HFFc6 (cell line): ENCODE results near the gene CD2AP. TPM values are rescaled to one million over a fixed set of nuclear protein-coding genes. Genes with fewer than 3 reads are reported as not detected.

Experiments
- DNase-seq: peaks from one replicate; pipeline ENCODE4 v3.0.0-alpha.2; 2018
- H3K27ac Mint-ChIP-seq: 2 replicates; pipeline ENCODE4 v1.8.0; 2020; ENCODE audit warnings: mild to moderate bottlenecking, mixed read lengths
- H3K27me3 Mint-ChIP-seq: 2 replicates; pipeline ENCODE4 v1.8.0; 2021; ENCODE audit warnings: mild to moderate bottlenecking, moderate library complexity, mixed read lengths; ENCODE audit not compliant: insufficient read depth
- H3K36me3 Mint-ChIP-seq: 2 replicates; pipeline ENCODE4 v1.8.0; 2021; ENCODE audit warnings: low read depth, mixed read lengths
- H3K4me1 Mint-ChIP-seq: 2 replicates; pipeline ENCODE4 v1.8.0; 2020; ENCODE audit warnings: low read depth, mixed read lengths
- H3K4me3 Mint-ChIP-seq: 2 replicates; pipeline ENCODE4 v1.8.0; 2020; ENCODE audit warnings: mild to moderate bottlenecking, moderate library complexity, mixed read lengths
- H3K9me3 Mint-ChIP-seq: 2 replicates; pipeline ENCODE4 v1.8.0; 2020; ENCODE audit warnings: mild to moderate bottlenecking, mixed read lengths
- CTCF ChIP-seq: fragments of 200-600 bp; sonication (generic); IDR thresholded peaks from 2 replicates; pipeline ENCODE4 v1.5.0; 2021; ENCODE audit warnings: antibody characterized with exemption, mild to moderate bottlenecking
- total RNA-seq, 6 experiments: library from RNA; stranded (reverse); fragmentation: NEBNext Ultra II Directional; extraction: Animal tissue kit (Norgen Biotek cat#: 25700); gene quantifications; 2 replicates in 1 of 6; 3 replicates in 5 of 6; pipeline ENCODE4 v1.2.3, GENCODE V29; 2021

The CD2AP gene
- total RNA-seq, 6 experiments from 2014 or later = 18.1 to 23.0 (median 20.9) TPM

- H3K9me3 Mint-ChIP-seq = no peaks in the 10 kb centered on the region
- DNase-seq = no peak
- TF ChIP-seq CTCF = no peak
Observed at GRCh38 chr6:47454713-47455396, 22.7 kb upstream of the CD2AP start.

GRCh38 chr6:47455533-47456209 is 21.9 kb upstream of the CD2AP start:
- H3K9me3 Mint-ChIP-seq = no peaks in the 10 kb centered on the region
- no peak for DNase-seq
- H3K27ac Mint-ChIP-seq = no peak overlapping the region
- H3K27me3 Mint-ChIP-seq = peaks cover 2% of the 10 kb centered on the region
- no peaks in the 10 kb centered on the region for H3K36me3 Mint-ChIP-seq
- no peak for TF ChIP-seq CTCF
- H3K4me1 Mint-ChIP-seq = no peaks in the 10 kb centered on the region
- no peak overlapping the region for H3K4me3 Mint-ChIP-seq

More at GRCh38 chr6:47454713-47455396, 22.7 kb upstream of the CD2AP start:
- H3K27ac Mint-ChIP-seq = no peak overlapping the region
- no peaks in the 10 kb centered on the region for H3K36me3 Mint-ChIP-seq
- no peak overlapping the region for H3K4me3 Mint-ChIP-seq
- H3K4me1 Mint-ChIP-seq = no peaks in the 10 kb centered on the region
- no peaks in the 10 kb centered on the region; the same call in none of the 2 replicates for H3K27me3 Mint-ChIP-seq

GRCh38 chr6:47456536-47456975 is 21.0 kb upstream of the CD2AP start:
- H3K9me3 Mint-ChIP-seq = no peaks in the 10 kb centered on the region
- peaks cover 5% of the 10 kb centered on the region for H3K27me3 Mint-ChIP-seq
- H3K4me3 Mint-ChIP-seq = no peak overlapping the region
- no peaks in the 10 kb centered on the region for H3K36me3 Mint-ChIP-seq
- no peak for DNase-seq
- no peak overlapping the region for H3K27ac Mint-ChIP-seq
- no peaks in the 10 kb centered on the region for H3K4me1 Mint-ChIP-seq
- TF ChIP-seq CTCF = no peak

- no peaks in the 10 kb centered on the region for H3K9me3 Mint-ChIP-seq
- no peaks in the 10 kb centered on the region for H3K36me3 Mint-ChIP-seq
- H3K4me3 Mint-ChIP-seq = no peak overlapping the region
- no peak for DNase-seq
- no peak overlapping the region for H3K27ac Mint-ChIP-seq
- peaks cover 5% of the 10 kb centered on the region for H3K27me3 Mint-ChIP-seq
- TF ChIP-seq CTCF = no peak
- no peaks in the 10 kb centered on the region for H3K4me1 Mint-ChIP-seq
Observed at GRCh38 chr6:47457370-47457769, 20.2 kb upstream of the CD2AP start.

GRCh38 chr6:47464052-47464451 is 13.5 kb upstream of the CD2AP start:
- Mint-ChIP-seq H3K4me3 (no peak overlapping the region), H3K36me3 (no peaks in the 10 kb centered on the region), H3K27ac (no peak overlapping the region)

More at GRCh38 chr6:47464052-47464451, 13.5 kb upstream of the CD2AP start:
- no peak for TF ChIP-seq CTCF
- no peaks in the 10 kb centered on the region for H3K4me1 Mint-ChIP-seq
- no peaks in the 10 kb centered on the region for H3K9me3 Mint-ChIP-seq
- no peak for DNase-seq
- H3K27me3 Mint-ChIP-seq = peaks cover 7% of the 10 kb centered on the region
